Esophagus squamous epithelium (tissue), 4 donors: ENCODE data around the gene PARL.

Source experiments
- POLR2A ChIP-seq, 4 donors: fragments of 450-650 bp; IDR thresholded peaks; one replicate each; pipeline ENCODE4 v1.6.1; 2017; ENCODE audit warnings: antibody characterized with exemption in 4 of 4, mild to moderate bottlenecking in 4 of 4, moderate library complexity in 3 of 4
- TF ChIP-seq, protein P1 (sequence below), 6 experiments: fragments of 450-650 bp in 4 of 6; fragments of 200-600 bp in 2 of 6; sonication (generic) in 2 of 6; IDR thresholded peaks; one replicate each; pipeline ENCODE4 v1.5.1; 2016 to 2019; ENCODE audit warnings: antibody characterized with exemption in 6 of 6, mild to moderate bottlenecking in 4 of 6, moderate library complexity in 4 of 6

DNA sequence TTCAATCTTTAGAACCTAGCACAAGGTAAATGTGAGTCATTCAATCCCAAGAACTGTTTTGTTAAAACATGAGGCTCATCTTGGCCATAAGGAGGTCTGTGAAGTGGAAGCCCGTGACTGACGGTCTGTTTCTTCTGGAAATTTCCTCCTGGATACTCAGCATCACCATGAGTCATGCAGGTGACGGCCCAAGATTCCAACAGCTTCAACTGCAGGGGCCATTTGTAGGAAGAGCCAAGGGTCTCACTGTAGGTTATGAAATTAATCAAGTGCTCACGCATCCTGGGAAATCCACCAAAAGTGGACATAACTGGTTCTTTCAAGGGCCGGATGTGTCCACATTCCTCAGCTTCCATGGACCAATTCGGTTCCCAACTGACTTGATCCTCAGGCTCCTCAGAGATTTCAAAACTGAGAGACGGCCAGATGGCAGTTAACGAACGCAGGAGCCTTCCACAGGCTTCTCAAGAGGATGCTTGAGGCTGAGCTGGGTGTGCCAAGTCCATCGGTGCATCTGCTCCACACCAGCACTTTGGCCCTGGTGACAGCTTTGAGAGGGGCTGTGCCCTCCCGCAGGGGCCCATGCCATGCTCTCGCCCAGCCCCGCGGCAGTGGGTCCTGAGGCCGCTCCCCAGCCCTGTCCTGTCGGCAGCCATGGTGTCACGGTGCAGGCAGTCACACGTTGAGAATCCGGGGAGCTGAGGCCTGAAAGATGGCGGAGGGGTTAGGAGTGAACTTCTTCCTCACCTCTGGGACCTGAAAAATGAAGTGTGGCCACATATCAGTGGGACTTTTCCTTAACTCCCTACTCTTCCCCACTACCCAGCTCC is 67.8 kb downstream of the PARL start:
- TF ChIP-seq, protein P1, sequence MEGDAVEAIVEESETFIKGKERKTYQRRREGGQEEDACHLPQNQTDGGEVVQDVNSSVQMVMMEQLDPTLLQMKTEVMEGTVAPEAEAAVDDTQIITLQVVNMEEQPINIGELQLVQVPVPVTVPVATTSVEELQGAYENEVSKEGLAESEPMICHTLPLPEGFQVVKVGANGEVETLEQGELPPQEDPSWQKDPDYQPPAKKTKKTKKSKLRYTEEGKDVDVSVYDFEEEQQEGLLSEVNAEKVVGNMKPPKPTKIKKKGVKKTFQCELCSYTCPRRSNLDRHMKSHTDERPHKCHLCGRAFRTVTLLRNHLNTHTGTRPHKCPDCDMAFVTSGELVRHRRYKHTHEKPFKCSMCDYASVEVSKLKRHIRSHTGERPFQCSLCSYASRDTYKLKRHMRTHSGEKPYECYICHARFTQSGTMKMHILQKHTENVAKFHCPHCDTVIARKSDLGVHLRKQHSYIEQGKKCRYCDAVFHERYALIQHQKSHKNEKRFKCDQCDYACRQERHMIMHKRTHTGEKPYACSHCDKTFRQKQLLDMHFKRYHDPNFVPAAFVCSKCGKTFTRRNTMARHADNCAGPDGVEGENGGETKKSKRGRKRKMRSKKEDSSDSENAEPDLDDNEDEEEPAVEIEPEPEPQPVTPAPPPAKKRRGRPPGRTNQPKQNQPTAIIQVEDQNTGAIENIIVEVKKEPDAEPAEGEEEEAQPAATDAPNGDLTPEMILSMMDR (IDR thresholded peaks at IDR 0.05) = no peak
- no peak for TF ChIP-seq POLR2A (IDR thresholded peaks at IDR 0.05)
